Measurements from ENCODE around the gene HS6ST1. TPM values are rescaled to one million over a fixed set of nuclear protein-coding genes. Genes with fewer than 3 reads are reported as not detected.

HS6ST1 gene
- total RNA-seq, 1 donor from 2014 or later = 17.9 TPM

GRCh38 chr2:128284037-128284441, 34.6 kb downstream of the HS6ST1 start:
- no peak for DNase-seq (ENCODE audit: low read depth in 2 of 2)

DNA sequence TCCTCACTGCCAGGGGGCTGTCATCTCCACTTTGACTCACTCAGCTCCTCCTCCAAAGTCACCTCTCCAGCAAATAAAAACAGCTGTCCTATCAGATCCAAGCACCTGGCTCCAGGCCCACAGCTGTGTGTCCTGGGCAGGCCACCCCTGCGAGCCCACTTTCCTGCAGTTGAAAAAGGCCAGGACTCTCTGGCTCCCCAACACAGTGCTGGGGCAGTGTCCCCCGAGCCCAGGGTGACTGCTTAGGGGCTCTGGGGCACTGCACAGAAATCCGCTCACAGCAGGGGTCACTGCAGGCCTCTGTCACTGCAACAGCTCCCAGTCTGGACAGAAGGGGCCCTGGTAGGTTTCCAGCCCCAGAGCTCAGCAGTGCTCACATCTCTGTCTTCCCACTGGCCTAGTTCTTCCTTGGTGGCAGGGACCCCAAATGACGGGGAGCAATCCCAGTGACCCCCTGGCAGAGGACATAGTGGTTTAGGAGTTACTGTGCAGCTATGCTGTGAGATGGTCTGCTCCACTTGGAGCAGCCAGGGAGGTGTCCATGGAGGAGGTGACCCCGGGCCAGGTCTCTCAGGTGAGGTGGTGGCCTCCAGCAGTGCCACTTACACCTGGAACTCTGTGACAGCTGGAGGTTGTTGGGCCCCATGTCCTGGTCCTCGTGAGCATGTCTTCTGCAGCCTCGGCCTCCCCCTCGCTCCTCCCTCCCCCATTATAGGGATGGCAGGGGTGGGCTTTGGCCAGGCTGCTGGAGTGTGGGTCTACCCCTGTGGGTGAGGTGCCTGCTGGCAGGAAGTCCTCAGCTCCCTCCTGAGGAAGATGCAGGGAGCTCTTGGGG, 35.5 kb downstream of the HS6ST1 start:
- DNase-seq (ENCODE audit: low read depth in 2 of 2) = peak in 1 of 2 donors; percentile 39

DNA sequence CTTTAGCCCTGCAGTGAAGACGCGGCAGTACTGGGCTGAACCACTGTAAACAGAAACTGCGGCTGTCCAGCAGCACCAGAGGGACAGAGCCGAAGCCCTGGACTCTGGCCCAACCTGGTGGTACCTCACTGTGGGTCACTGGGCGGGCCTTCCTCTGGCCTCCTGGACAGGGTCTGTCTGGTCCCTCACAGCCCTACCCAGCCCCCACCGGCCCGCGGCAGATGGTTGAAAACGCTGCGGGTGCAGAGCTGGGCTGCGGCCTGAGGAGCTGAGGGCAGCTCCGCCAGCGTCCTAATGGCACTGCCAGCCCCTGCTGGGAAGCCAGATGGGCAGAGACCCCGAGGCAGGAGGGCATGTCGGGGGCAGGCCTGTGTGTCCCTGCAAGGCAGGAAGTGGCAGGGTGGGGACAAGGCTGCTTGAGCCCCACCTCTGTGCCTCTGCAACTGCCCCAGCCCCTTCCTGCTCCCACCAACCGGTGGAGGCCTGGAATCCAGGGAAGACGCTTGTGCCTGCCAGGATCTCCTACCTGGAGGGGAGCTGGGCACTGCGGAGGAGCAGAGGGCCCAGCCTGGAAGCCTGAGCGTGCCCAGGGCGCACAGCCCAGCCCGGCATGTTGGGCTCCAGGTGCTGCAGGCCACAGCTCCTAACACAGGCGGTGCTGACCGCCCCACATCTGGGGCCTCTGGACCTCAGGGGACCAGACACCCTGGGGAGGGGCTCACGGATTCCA, 36.3 kb downstream of the HS6ST1 start:
- peak; percentile 28 to 46 for DNase-seq (ENCODE audit: low read depth in 2 of 2)

GRCh38 chr2:128281852-128282245, 36.8 kb downstream of the HS6ST1 start:
- DNase-seq (ENCODE audit: low read depth in 2 of 2) = no peak

- no peak for DNase-seq (ENCODE audit: low read depth in 2 of 2)
These were observed 37.8 kb downstream of the HS6ST1 start for GRCh38 chr2:128280901-128281321.

DNA sequence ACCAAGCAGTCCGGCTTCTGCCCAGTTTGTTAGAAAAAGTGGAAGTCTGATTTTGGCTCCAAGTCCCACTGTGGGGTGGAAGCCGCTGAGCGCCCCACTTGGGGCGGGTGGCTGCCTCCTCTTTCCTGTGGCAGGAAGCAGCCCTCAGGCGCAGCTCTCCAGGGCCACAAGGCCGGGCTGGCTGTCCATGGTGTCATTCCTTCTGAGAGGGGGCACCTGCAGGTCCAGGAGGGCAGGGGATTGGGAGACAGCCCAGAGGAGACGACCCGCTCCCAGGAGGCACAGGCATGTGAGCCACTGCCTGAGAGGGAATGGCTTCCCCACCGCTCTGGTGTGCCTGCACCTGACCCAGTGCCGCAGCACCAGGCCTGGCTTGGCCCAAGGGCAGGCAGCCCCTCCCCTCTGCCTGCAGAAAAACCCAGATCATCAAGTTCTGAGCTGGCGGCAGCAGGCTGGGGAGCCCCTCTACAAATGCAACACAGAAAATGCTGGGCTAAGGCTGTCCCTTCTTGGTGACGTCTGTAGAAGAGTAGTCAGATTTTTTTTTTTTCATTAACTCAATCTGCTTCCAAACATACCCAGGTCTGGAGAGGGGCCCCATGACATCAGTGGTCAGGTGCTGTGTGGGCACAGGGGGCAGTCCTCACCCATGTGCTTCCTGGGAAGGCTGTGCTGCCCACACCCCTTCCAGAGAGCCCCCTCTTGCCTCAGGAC, 38.4 kb downstream of the HS6ST1 start:
- DNase-seq (ENCODE audit: low read depth in 2 of 2) = peak in 1 of 2 donors; percentile 22

GRCh38 chr2:128279786-128280157, 38.9 kb downstream of the HS6ST1 start:
- DNase-seq (ENCODE audit: low read depth in 2 of 2) = peak in 1 of 2 donors; percentile 16

- DNase-seq (ENCODE audit: low read depth in 2 of 2) = no peak
These were observed 39.7 kb downstream of the HS6ST1 start for GRCh38 chr2:128279009-128279408.

DNA sequence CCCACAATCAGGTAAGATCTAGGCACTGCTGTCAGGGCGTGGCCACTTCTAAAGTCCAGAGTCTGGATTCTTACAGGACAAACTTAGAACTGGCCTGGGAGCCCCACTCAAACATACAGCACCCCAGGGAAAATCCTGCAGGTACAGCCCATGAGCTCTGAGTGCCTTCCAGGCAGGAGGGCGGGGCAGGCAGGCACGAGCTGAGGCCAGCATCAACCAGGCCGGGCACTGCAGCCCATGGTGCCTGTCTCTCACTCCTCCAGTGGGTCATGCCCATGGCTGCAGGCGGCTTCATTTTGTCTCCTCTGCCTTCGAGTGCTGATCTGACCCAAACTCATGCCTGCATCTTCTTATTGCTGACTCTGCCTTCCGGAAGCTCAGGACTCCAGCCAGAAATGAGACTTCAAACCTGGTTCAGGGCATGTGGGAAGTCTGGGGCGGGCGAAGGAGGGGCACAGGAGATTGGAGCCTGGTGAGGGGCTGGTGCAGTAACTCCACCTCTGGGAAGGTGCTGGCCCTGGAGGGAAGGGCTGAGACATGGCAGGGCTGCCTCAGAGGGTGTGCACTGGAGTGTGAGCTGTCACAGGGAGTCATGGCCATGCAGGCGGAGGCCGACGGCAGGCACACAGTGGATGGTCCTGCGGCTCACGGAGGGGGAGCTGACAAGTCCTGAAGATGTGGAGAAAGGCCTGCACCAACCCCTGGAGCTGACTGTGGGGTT, 40.5 kb downstream of the HS6ST1 start:
- DNase-seq (ENCODE audit: low read depth in 2 of 2) = no peak

DNA sequence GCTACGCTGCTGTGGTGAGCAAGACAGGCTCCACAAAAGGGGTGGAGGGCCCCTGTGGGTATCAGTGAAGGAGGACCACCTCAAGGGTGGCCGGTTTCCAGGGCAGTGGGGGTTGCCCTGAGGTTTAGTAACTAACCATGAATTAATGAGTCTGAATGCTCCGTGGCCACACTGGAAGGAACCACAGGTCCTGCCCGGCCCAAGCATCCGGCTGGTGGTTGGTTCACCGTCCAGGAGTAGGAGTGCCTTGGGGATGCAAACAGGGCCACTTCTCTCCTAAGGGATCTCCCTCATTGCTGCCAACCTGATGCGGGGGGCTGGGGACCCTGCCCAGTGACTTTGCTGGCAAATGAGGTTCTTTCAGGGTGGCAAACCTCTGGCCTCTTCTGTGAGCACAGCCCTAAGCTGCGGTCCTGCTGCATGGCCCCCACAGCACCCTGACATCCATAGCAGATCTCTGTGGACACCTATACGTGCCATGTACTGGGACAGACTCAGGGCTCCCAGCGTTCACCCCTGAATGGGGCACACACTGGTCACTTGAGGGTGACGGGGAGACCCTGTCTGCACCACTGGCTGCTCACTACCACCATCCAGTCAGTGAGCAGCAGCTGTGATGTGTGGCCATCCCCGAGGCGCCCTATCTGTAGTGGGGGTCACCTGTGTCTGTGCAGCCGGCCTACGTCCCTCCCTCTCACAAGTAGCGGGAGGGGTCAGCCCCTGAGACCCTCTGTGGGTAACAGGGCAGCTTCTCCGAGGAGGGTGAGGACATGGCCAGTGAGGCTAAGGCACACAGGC, 41.6 kb downstream of the HS6ST1 start:
- no peak for DNase-seq (ENCODE audit: low read depth in 2 of 2)

DNA sequence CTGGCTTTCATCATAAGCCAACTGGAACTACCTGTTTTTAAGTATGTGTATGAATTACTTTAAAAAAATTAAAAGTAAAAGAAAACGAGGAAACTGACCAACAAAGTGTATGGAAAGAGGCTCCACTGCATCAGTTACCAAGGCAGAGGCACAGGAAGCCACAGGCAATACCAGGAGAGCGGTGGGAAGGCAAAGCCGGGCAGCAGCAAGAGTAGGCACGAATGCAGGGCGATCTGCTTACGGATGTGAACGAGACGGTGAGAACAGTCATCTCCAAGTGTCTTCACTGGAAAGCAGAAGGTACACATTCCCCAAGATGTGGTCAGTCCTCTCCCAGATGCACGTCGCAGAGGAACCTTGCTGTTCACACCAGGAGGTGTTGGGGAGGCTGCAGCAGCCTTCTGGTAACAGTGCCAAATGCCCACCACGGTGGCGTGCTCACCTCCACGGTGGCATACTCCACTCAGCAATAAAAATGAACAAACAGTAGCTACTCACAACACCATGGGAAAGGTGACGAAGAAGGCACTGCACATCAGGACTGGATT, 43.1 kb downstream of the HS6ST1 start:
- no peak for DNase-seq (ENCODE audit: low read depth in 2 of 2)

DNA sequence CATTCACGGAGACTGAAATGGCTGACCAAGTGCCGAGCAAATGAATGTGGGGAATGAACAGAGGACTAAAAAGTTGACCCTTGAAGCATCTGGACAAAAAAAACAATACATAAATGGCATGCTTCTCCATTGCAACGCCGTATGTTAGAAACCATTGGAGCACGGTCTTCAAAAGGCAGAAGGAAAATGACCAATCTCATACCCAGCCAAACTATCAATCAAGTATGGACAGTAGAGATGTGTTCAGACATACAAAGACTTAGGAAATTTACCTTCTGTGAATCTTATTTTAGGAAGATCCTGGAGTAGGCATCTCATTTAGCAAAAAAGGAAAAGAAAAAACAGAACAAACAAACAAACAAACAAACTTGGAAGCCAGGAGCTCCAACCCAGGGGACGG, 44.5 kb downstream of the HS6ST1 start:
- no peak for DNase-seq (ENCODE audit: low read depth in 2 of 2)

- DNase-seq (ENCODE audit: low read depth in 2 of 2) = no peak
These were observed 45.1 kb downstream of the HS6ST1 start for GRCh38 chr2:128273469-128274081.

GRCh38 chr2:128272601-128273468, 45.8 kb downstream of the HS6ST1 start:
- no peak for DNase-seq (ENCODE audit: low read depth in 2 of 2)

- DNase-seq (ENCODE audit: low read depth in 2 of 2) = no peak
These were observed 46.6 kb downstream of the HS6ST1 start for GRCh38 chr2:128271911-128272600.

DNA sequence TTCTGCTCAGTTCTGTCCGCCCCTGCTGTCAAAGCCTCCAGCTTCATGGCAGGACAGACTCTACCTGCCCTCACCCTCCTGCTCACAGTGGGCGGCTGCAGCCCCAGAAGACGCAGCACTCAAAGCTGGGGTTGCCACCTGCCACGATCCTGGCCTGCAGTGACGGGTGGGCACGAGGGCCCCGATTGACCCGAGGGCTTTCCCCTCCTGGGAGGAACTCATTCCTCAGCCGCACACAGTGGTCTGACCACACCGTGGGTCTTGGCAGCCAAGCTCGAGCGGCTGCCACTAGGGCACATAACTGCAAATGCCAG, 47.1 kb downstream of the HS6ST1 start:
- no peak for DNase-seq (ENCODE audit: low read depth in 2 of 2)

- DNase-seq (ENCODE audit: low read depth in 2 of 2) = no peak
These were observed 47.7 kb downstream of the HS6ST1 start for GRCh38 chr2:128270672-128271596.

All from lung microvascular endothelial cell (primary cell).